AG04450 (cell line): ENCODE data around the gene CFAP410. TPM values are rescaled to one million over a fixed set of nuclear protein-coding genes. Genes with fewer than 3 reads are reported as not detected.

Source experiments
- CTCF ChIA-PET: fragments of 300-600, 350-600 bp; formaldehyde crosslinking; extraction: SDS; loops from one replicate; lab custom pipeline; 2022; ENCODE audit warnings: antibody characterized with exemption, inconsistent platforms; lab: Charles Lee
- POLR2A ChIA-PET: fragments of 350-600 bp; formaldehyde crosslinking; extraction: SDS; loops from one replicate; lab custom pipeline; 2021; ENCODE audit warnings: antibody characterized with exemption, inconsistent platforms; lab: Yijun Ruan, JAX
- DNase-seq: peaks from one replicate; pipeline ENCODE4 v3.0.0-alpha.2; 2011; ENCODE audit warnings: low read depth, low spot score
- H3K27ac ChIP-seq: one replicate; pipeline ENCODE4 v1.5.1; 2012; ENCODE audit warnings: low read depth, low read length, control low read depth
- H3K27me3 ChIP-seq: one replicate; pipeline ENCODE4 v1.6.0; 2012; ENCODE audit warnings: low read length; ENCODE audit not compliant: control insufficient read depth, insufficient read depth
- H3K4me3 ChIP-seq: 2 replicates; pipeline ENCODE4 v1.5.1; 2011; ENCODE audit warnings: mild to moderate bottlenecking, low read depth, low read length, control low read depth
- H3K9me3 ChIP-seq: 2 replicates; pipeline ENCODE4 v1.5.1; 2012; ENCODE audit warnings: low read length; ENCODE audit not compliant: control insufficient read depth, insufficient read depth
- polyA plus RNA-seq: library from polyadenylated mRNA; depleted of rRNA; stranded (reverse); fragments of >200 nt; gene quantifications from 2 replicates; pipeline ENCODE4 v1.2.3, GENCODE V29; 2011; rRNA removed
- TF ChIP-seq, protein P1 (sequence below): IDR thresholded peaks from 2 replicates; pipeline ENCODE4 v1.5.1; 2011; ENCODE audit warnings: low read depth, low read length, control low read depth, inconsistent platforms

The CFAP410 gene
- polyA plus RNA-seq, 1 experiment = 3.7 TPM

DNA sequence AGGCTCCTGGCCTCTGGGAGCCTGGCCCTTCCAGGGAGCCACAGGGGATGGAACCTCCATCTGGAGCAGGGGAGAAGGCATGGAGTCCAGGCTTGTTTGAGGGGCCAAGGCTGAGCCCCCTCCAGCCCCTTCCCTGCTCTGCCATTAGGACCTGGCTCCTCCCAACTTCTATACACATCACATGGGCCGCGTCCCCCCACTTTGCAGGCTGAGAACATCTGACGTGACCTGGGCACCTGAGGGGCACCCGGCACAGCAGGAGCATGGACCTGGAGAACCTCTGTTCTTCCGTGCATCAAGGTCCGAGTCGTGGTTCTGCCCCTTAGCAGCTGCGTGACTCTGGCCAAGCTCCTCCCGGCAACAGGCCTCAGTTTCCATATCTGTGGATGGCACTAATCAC, 57.4 kb downstream of the CFAP410 start:
- peaks cover 17% of the 10 kb centered on the region for H3K27me3 ChIP-seq
- DNase-seq = no peak
- POLR2A ChIA-PET = no interaction called here
- H3K9me3 ChIP-seq = no peaks in the 10 kb centered on the region; the same call in 1 of the 2 replicates
- TF ChIP-seq, protein P1, sequence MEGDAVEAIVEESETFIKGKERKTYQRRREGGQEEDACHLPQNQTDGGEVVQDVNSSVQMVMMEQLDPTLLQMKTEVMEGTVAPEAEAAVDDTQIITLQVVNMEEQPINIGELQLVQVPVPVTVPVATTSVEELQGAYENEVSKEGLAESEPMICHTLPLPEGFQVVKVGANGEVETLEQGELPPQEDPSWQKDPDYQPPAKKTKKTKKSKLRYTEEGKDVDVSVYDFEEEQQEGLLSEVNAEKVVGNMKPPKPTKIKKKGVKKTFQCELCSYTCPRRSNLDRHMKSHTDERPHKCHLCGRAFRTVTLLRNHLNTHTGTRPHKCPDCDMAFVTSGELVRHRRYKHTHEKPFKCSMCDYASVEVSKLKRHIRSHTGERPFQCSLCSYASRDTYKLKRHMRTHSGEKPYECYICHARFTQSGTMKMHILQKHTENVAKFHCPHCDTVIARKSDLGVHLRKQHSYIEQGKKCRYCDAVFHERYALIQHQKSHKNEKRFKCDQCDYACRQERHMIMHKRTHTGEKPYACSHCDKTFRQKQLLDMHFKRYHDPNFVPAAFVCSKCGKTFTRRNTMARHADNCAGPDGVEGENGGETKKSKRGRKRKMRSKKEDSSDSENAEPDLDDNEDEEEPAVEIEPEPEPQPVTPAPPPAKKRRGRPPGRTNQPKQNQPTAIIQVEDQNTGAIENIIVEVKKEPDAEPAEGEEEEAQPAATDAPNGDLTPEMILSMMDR = no peak
- no peak overlapping the region for H3K4me3 ChIP-seq
- CTCF ChIA-PET = no interaction called here
- H3K27ac ChIP-seq = no peak overlapping the region

DNA sequence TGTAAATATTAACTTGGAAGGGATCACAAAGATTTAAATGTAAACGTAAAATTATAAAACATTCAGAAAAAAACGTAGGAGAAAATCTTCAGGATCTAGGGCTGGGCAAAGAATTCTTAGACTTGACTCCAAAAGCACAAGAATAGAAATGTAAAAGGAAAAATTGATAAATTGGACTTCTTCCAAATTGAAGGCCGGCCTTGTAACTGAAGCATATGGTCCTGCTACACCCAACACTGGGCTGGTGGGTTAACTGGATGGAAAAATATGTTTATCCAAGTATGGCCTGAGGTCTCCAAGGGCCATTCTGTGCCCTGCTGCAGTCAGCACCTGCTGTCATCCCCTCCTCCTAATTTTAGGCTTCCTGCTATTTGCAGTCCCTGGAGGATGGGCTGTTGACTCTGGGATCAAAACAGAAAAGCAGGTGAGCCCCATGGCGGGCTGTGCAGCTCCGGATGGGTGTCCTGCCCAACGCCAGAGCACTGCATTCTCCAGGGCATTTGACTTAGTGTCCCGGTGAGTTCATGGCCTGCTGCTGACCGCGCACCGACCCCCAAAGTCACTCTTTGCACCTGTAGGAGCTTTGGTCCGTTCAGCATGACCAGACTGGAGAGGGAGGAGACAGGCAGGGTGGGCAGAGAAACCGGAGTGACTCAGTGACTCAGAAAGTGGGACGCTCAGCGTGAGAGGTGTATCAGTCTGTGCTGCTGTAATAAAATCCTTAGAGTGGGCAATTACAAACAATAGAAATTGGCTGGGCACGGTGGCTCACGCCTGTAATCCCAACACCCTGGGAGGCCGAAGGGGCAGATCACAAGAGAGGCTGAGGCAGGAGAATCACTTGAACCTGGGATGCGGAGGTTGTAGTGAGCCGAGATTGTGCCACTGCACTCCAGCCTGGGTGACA, 59.6 kb downstream of the CFAP410 start:
- TF ChIP-seq, protein P1 = no peak
- no peak overlapping the region for H3K27ac ChIP-seq
- ChIA-PET POLR2A (no interaction called here), CTCF (no interaction called here)
- H3K27me3 ChIP-seq = peaks cover 13% of the 10 kb centered on the region
- no peak for DNase-seq
- no peak overlapping the region for H3K4me3 ChIP-seq
- H3K9me3 ChIP-seq = no peaks in the 10 kb centered on the region

Other genes with a start within 250 kb of the CFAP410 start
- gene PWP2, start 232.0 kb downstream of the CFAP410 start, polyA plus RNA-seq = 12.1 and 12.9 TPM in 2 replicates
- gene GATD3, start 205.7 kb downstream of the CFAP410 start, polyA plus RNA-seq = 52.6 and 54.0 TPM in 2 replicates
- 0.06 TPM in 1 of 2 replicates, not detected in the other for gene ICOSLG, start 98.4 kb downstream of the CFAP410 start, polyA plus RNA-seq
- gene DNMT3L, start 77.5 kb downstream of the CFAP410 start, polyA plus RNA-seq = not detected in 2 replicates
- gene AIRE, start 53.5 kb downstream of the CFAP410 start, polyA plus RNA-seq = not detected in 2 replicates
- 44.3 and 59.1 TPM in 2 replicates for gene PFKL, start 39.3 kb downstream of the CFAP410 start, polyA plus RNA-seq
- not detected in 2 replicates for gene TRPM2, start 14.2 kb upstream of the CFAP410 start, polyA plus RNA-seq
- gene LRRC3, start 116.1 kb upstream of the CFAP410 start, polyA plus RNA-seq = 0.10 and 0.14 TPM in 2 replicates
- not detected in 2 replicates for gene KRTAP10-1, start 200.8 kb upstream of the CFAP410 start, polyA plus RNA-seq
- not detected in 2 replicates for gene KRTAP10-2, start 212.1 kb upstream of the CFAP410 start, polyA plus RNA-seq
- gene KRTAP10-3, start 219.4 kb upstream of the CFAP410 start, polyA plus RNA-seq = not detected in 2 replicates
- not detected in 2 replicates for gene KRTAP10-4, start 234.3 kb upstream of the CFAP410 start, polyA plus RNA-seq
- not detected in 2 replicates for gene KRTAP10-5, start 241.2 kb upstream of the CFAP410 start, polyA plus RNA-seq